Measurements from ENCODE around the gene RAD17. TPM values are rescaled to one million over a fixed set of nuclear protein-coding genes. Genes with fewer than 3 reads are reported as not detected.
"Not testable (repeated sequence)": the region's sequence is repeated elsewhere in the genome, so short reads cannot be mapped to it uniquely, and the experiment has no call there.

RAD17 gene
- total RNA-seq, 1 experiment from 2014 or later, result 34.6 TPM

DNA sequence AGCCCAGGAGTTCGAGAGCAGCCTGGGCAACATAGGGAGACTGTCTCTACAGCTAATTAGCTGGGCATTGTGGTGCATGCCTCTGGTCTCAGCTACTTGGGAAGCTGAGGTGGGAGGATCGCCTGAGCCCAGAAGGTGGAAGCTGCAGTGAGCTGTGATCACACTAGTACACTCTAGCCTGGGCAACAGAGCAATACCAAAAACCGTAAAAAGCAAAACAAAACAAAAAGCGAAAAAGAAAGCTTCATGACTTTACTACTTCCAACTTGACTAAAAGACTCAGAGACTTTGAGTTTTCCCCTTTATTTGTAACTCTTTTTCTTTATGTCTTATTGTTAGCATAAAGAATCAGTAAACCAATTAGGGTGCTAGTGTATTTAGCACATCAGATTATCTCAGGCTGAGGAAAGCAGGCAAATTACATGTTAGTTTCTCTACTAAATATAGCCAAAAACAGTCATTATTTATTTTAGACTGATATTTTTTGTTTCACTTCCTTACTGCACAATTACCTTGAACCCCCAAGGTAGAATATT, 5.4 kb downstream of the RAD17 start:
- DNase-seq (ENCODE audit: extremely low read depth, low read depth), result no peak

DNA sequence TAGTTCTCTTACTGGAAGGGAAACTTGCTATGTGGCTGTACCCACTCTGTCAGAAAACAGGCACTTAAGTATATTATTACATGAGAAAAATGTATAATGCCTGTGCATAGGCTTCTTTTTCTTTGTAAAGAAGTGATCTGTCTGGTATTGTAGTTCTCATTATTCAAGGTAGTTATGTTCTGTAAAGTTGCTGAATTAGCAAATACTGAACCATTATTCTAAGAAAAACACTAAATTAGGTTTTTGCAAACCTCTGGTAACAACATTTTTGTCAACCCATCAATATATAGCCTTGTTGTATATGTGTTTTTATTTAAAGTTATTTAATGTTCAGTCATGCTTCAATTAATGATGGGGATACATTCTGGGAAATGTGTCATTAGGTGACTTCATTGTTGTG, 8.8 kb downstream of the RAD17 start:
- DNase-seq (ENCODE audit: extremely low read depth, low read depth), result no peak

DNA sequence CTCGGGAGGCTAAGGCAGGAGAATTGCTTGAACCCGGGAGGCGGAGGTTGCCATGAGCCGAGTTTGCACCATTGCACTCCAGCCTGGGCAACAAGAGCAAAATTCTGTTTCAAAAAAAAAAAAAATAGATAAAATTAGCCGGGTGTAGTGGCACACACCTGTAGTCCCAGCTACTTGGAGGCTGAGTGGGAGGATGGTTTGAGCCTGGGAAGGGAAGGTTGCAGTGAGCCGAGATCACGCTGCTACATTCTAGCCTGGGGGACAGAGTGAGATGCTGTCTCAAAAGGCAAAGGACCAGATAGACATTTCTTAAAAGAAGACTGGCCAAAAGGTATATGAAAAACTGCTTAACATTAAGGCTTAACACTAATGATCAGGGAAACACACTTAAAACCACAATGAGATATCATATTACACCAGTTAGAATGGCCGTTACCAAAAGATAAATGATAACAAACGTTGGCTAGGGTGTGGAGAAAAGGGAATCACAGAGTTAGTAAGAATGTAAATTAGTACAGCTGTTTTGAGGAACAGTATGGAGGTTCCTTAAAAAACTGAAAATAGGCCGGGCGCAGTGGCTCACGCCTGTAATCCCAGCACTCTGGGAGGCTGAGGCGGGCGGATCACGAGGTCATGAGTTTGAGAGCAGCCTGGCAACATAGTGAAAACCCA, 35.2 kb downstream of the RAD17 start:
- no peak for DNase-seq (ENCODE audit: extremely low read depth, low read depth)

DNA sequence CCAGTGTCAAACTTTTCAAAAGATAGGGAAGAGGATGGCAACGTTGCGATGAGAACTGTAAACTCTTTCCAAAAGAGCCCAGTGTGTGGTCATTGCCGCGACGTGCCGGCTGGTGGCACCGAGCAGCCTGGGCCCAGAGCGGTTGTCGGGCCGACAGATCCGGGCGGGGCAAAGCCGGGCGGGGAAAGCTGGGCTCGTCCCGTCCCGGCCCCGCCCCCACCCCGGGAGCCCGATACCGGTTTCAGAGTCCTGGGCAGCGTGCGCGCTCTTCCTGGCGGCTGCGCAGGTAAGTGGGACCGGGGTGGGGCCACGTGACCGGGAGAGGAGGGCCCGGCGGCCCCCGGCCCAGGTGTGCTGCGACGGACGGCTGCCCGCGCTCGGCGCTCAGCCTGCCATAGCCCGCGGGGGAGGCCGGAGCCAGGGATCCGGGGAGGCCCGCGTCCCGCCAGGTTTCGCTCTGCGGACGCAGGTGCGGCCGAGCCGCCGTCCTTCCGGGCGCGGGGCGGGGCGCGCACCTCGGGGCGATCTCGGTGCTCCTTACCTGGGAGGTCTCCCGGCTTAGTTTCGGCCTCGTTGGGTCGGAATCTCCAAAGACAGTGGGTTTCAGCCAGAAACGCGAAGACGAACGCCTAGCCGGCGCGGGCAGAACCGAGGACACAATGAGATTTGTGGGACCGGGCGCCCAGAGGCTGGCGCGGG, 45.4 kb downstream of the RAD17 start, which contains the start of gene MARVELD2:
MARVELD2 (plus strand) TSS at position 232 of the 699 bp plus-strand sequence. CDS start 4,270 bp downstream, outside the sequence.
- peak; percentile 76 for DNase-seq (ENCODE audit: extremely low read depth, low read depth)

DNA sequence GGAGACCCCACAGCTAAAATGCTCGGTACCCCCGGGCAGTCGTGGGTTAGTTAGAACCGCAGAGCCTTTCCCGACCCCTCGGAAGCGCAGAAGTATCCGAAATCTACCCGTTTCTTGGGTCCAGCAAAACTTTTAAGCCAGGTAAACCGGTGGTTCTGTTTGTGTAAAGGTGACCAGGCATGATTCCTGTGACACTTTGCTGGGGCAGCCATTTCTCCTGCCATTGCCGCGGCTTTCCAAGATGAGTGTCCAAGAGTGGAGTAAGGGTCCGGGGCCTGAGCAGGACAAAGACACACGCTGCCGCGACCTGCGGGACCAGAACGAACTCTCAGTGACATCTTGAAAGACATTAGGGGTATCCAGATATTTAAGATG, 46.0 kb downstream of the RAD17 start:
- no peak for DNase-seq (ENCODE audit: extremely low read depth, low read depth)

DNA sequence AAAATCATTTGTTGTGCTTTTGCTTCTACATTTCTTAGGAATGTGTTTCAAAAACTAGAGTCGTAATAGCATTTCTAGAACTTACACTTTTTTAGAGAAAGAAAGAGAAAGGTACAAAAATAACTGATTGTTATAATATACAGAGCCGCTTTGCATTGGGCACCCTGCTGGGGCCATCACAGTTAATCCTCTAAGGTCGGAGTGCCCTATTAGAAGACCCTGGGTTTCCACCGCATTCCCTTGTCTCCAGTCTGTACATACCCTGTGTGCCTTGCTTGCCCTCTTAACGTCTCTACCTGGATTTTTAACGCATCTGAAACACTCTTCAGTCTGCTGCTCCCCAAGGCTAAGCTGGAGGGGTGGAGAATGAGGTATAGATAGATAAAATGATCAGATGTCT, 46.6 kb downstream of the RAD17 start:
- DNase-seq (ENCODE audit: extremely low read depth, low read depth), result no peak

DNA sequence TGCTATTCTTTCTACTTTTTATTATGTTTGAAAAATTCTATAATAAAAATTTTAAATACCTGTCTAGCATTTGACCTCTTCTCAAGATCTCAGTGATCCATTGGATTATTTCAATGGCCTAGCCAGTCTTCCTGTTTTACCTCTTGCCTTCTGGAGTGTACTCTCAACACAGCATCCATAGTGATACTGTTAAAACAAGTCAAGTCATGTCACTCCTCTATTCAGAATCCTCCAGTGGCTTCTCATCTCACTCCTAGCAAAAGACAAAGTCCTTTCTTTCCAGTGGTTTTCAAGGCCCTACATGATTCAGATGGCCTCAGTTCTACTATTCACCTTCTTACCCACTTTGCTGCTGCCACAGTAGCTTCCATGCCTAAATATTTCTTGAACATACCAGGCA, 47.1 kb downstream of the RAD17 start:
- DNase-seq (ENCODE audit: extremely low read depth, low read depth), result no peak

DNA sequence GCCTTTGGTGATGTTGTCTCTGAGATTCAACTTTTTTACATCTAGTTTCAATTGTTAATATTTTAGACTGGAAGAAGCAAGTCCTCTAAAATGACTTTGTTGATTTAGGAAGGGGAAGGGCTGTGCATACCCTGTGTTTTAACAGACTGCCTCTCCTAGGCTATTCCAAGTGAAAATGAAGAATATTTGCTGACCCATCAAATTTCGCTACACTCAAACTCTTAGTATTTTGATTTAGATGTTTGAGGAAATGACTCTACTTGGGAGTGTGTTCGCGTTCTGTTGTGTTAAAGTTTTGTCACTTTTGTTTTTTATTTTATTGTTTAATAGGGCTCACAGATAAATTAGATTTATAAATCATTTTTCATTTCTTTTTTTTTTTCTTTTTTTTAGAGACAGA, 48.9 kb downstream of the RAD17 start:
- no peak for DNase-seq (ENCODE audit: extremely low read depth, low read depth)

DNA sequence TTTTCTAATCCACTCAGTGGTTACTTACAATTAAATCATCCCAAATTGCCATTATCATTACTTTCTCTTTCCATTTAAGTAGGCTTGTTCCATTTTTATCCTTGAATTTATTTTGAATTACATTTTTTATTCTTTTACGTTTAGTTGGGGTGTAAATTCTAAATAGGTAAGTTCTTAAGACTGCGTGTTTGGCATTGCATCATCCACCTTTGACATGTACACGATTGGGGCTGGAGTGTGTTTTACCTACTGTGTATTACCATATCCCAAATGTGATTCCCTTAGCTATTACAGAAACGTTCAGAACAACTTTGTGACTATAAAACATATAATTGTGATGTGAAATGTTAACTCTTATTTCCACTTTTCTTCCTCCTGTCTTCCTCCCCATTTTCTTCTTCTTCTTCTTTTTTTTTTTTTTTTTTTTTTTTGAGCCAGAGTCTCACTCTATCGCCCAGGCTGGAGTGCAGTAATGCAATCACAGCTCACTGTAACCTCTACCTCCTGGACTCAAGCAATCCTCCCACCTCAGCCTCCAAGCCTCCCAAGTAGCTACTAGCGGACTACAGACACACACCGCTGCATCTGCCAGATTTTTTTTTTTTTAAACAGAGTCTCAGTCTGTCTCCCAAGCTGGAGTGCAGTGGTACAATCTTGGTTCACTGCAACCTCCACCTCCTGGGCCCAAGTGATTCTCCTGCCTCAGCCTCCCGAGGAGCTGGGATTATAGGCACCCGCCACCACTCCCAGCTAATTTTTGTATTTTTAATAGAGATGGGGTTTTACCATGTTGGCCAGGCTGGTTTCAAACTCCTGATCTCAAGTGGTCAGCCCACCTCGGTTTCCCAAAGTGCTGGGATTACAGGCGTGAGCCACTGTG, 62.0 kb downstream of the RAD17 start:
- DNase-seq (ENCODE audit: extremely low read depth, low read depth), result no peak

DNA sequence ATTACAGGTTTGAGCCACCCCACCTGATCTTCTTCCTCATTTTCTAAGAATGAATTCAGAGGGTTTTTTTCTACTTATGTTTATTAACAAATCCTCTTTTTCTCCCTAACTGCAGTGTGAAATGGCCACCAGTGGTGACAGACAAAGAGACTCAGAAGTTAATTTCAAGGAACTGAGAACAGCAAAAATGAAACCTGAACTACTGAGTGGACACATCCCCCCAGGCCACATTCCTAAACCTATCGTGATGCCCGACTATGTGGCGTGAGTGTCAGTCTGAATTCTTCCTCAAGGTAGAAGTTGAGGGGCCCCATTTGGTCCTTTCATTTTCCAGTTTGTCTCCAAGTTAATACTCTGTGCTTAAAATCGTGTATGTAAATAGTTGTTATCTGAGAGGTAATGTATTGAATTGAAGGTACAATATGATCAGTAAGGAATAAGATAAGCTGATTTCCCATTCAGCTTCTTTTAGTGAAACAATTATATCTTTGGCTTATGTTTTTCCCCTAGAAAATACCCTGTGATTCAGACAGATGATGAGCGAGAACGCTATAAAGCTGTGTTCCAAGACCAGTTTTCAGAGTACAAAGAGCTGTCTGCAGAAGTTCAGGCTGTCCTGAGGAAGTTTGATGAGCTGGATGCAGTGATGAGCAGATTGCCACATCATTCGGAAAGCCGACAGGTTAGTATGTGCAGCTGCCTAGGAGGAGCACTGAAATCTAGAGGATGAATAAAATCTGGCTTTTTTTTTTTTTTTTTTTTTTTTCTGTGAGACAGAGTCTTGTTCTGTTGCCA, 63.0 kb downstream of the RAD17 start:
- DNase-seq (ENCODE audit: extremely low read depth, low read depth), result no peak

DNA sequence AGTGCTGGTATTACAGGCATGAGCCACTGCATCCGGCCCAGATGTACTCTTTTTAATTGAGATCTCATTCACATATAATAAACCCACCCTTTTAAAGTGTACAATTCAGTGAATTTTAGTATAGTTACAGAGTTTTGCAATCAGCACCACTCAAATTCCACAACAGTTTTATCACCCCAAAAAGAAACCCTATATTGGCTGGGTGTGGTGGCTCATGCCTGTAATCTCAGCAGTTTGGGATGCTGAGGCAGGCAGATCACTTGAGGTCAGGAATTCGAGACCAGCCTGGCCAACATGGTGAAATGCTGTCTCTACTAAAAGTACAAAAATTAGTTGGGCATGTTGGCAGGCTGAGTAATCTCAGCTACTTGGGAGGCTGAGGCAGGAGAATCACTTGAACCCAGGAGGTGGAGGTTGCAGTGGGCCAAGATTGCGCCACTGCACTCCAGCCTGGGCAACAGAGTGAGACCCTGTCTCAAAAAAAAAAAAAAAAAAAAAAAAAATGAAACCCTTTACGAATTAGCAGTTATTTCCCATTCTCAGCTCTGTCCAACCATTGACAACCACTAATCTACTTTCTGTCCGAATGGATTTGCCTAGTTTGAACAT, 65.8 kb downstream of the RAD17 start:
- DNase-seq (ENCODE audit: extremely low read depth, low read depth), result not testable (repeated sequence)

DNA sequence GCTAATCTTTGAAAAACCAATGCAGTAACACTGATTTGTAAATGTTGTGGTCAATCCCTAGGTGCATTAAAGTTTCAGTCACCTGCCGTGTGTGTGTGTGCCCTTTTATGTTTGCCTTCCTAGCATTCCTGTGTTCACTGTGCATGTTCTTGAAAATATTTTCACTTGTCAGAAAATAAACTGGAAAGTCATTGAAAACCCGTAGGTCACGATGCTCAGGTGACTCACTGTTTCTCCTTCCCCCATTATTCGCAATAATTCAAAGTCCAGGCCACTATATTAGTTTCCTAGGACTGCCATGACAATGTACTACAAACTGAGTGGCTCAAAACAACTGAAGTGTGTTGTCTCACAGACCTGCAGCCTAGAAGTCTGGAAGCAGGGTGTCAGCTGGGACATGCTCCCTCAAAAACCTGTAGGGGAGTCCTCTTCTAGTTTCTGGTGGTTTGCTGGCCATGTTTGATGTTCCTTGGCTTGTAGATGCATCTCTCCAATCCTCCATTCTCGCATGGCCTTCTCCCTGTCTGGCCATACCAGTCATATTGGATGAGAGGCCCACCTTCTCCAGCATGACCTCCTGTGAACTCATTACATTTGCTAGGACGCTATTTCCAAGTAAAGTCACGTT, 74.6 kb downstream of the RAD17 start:
- DNase-seq (ENCODE audit: extremely low read depth, low read depth), result no peak

DNA sequence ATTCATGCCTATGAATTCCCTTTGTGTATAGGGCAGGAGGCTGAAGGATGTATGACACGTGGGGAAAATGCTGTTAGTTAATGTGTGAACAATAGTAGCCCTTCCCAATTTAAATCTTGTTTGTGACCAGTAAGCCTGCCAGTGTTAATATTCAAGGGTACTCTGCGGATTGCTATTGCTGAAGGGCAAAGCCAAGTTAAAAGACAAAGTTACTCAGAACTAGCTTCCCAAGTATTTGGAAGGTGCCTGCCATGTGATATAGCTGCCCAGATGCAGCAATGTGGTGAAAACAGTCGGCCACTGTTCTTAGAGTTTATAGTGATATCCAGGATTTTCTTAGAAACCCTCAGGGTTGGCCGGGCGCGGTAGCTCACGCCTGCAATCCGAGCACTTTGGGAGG, 79.9 kb downstream of the RAD17 start:
- no peak for DNase-seq (ENCODE audit: extremely low read depth, low read depth)

DNA sequence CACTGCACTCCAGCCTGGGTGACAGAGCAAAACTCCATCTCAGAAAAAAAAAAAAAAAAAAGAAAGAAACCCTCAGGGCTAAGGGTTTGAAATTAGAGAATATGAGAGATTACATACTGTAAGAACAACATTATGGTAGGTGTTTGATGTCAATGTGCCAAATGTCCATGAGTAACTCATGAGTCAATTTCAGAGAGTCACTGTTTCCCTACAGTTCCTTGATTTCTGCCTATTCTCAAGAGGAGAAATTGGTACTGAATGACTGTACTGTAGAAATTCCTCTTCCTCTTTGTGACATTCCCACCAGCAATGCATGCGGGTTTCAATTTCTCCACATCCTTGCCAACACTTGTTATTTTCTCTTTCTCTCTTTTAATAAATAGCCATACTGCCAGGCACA, 80.5 kb downstream of the RAD17 start:
- peak; percentile 18 for DNase-seq (ENCODE audit: extremely low read depth, low read depth)

DNA sequence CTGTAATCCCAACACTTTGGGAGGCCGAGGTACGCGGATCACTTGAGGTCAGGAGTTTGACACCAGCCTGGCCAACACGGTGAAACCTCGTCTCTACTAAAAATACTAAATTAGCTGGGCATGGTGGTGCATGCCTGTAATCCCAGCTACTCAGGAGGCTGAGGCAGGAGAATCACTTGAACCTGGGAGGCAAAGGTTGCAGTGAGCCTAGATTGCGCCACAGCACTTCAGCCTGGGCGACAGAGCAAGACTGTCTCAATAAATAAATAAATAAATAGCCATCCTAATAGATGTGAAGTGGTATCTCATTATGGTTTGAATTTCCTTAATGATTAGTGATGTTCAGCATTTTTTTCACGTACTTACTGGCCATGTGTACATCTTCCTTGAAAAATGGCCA, 80.9 kb downstream of the RAD17 start:
- not testable (repeated sequence) for DNase-seq (ENCODE audit: extremely low read depth, low read depth)

DNA sequence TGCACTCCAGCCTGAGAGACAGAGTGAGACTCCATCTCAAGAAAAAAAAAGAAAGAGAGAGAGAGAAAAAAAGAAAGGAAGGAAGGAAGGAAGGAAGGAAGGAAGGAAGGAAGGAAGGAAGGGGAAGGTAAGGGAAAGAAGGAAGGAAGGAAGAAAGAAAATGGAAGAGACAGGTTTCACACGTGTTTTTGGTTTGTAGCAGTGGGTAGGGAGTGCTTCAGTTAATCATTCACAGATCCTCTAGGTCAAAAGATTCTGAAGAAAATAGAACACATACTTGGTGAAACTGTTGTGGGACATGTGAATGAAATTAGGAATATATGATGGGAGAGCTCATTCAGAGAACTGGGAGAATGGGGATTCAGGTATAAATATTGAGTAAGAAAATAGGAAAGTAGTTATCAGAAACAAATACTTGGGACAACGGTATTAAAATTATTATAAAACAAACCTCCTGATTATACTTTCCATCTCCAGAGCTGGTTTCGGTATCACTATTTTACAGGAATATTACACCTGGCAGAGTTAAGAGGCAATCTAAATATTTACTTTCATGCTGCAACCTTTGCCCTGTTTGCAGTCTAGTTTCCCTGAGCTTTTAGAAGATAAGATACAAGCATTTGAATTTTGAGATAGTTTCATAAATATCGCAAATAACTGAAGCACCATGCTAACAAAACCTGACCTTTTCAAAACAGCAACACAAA, 82.5 kb downstream of the RAD17 start:
- DNase-seq (ENCODE audit: extremely low read depth, low read depth), result no peak

DNA sequence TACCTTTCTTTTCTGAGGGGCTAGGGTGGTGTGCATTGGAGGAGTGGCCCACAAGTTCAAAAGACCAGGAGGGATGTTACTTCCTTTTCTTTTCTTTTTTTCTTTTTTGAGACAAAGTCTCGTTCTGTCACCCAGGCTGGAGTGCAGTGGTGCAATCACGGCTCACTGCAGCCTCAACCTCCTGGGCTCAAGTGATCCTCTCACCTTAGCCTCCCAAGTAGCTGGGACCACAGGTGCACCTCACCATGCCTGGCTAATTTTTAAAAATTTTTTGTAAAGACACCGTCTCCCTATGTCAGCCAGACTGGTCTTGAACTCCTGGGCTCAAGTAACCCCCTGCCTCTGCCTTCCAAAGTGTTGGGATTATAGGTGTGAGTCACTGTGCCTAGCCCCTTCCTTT, 83.9 kb downstream of the RAD17 start:
- DNase-seq (ENCODE audit: extremely low read depth, low read depth), result not testable (repeated sequence)

DNA sequence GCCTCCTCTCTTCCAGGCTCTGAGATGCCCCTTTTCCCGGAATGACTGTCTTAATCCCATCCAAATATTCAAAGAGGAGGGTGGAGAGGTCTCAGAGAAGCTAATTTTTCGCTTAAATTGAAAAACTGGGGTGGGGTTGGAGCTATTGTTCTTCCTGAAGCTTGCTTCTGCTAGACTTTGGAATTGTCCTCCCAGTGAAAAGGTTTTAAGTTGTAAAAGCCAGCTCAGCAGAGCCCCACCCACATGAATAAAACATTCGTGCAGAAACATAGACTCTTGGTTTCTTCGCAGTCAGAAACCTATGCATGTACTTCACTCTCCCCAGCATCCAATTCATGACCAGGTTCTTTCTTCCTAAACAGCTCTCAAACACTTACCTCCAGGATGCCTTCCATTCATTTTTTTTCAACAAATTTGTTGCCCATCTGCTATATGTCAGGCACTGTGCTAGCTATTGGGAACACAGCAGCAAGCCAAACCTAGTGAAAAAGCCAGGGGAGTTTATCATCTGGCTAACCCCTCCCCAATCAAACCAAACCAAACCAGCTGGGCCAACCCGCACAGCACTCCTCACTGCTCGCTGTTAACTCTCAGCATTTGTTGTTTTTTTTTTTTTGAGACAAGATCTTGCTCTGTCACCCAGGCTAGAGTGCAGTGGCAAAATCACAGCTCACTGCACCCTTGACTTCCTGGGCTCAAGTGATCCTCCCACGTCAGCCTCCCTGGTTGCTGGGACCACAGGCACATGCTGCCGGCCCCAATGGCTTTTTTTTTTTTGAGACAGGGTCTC, 85.0 kb downstream of the RAD17 start:
- no peak for DNase-seq (ENCODE audit: extremely low read depth, low read depth)

Measured in NCI-H460 (cell line).